Smooth muscle cell (in vitro differentiated cells): ENCODE data around the gene ZKSCAN1. TPM values are rescaled to one million over a fixed set of nuclear protein-coding genes. Genes with fewer than 3 reads are reported as not detected.
"Not testable (repeated sequence)": the region's sequence is repeated elsewhere in the genome, so short reads cannot be mapped to it uniquely, and the experiment has no call there.

Experiments used
- DNase-seq: peaks from one replicate; lab custom pipeline; 2025; ENCODE audit not compliant: unreplicated experiment; lab: John Stamatoyannopoulos, UW
- H2AFZ ChIP-seq: fragments of 200-600 bp; sonication (generic); 2 replicates; pipeline ENCODE4 v1.6.0; 2016; ENCODE audit warnings: antibody characterized with exemption, low read depth, mild to moderate bottlenecking
- H3F3A ChIP-seq: fragments of 200-600 bp; sonication (generic); 2 replicates; pipeline ENCODE4 v1.6.0; 2017; ENCODE audit warnings: antibody characterized with exemption, low read depth
- H3K27ac ChIP-seq: fragments of 200-600 bp; sonication (generic); 2 replicates; pipeline ENCODE4 v1.5.1; 2016; ENCODE audit warnings: low read depth, mild to moderate bottlenecking
- H3K27me3 ChIP-seq: fragments of 200-600 bp; sonication (generic); 2 replicates; pipeline ENCODE4 v1.6.1; 2016; ENCODE audit warnings: low read depth, mild to moderate bottlenecking
- H3K36me3 ChIP-seq: fragments of 200-600 bp; sonication (generic); 2 replicates; pipeline ENCODE4 v1.5.1; 2016; ENCODE audit warnings: low read depth
- H3K4me1 ChIP-seq: fragments of 200-600 bp; sonication (generic); 2 replicates; pipeline ENCODE4 v1.5.1; 2016; ENCODE audit warnings: low read depth
- H3K4me2 ChIP-seq: fragments of 200-600 bp; sonication (generic); 2 replicates; pipeline ENCODE4 v1.6.0; 2016; ENCODE audit warnings: mild to moderate bottlenecking
- H3K4me3 ChIP-seq: fragments of 200-600 bp; sonication (generic); 2 replicates; pipeline ENCODE4 v1.5.1; 2016; ENCODE audit warnings: mild to moderate bottlenecking
- H3K79me2 ChIP-seq: fragments of 200-600 bp; sonication (generic); 2 replicates; pipeline ENCODE4 v1.6.0; 2016; ENCODE audit warnings: low read depth, mild to moderate bottlenecking
- H3K9ac ChIP-seq: fragments of 200-600 bp; sonication (generic); 2 replicates; pipeline ENCODE4 v1.6.0; 2016; ENCODE audit warnings: low read depth
- H3K9me3 ChIP-seq: fragments of 200-600 bp; sonication (generic); replicated peaks from 2 replicates; pipeline ENCODE4 v1.5.1; 2016; ENCODE audit warnings: low read depth
- H4K20me1 ChIP-seq: fragments of 200-600 bp; sonication (generic); 2 replicates; pipeline ENCODE4 v1.6.0; 2016; ENCODE audit warnings: low read depth
- WGBS: methylation state at CpG from one replicate; pipeline ENCODE4 v1.1.7; 2016; ENCODE audit warnings: low lambda C conversion rate; 5-methylcytosine and 5-hydroxymethylcytosine counted together
- polyA plus RNA-seq: library from polyadenylated mRNA; unstranded; fragments of >200 nt; fragmentation: Nextera tagmentation; extraction: Ambion mirVana; gene quantifications from 2 replicates; pipeline ENCODE4 v1.2.1, GENCODE V29; 2016
- total RNA-seq: library from RNA; depleted of rRNA; stranded (reverse); fragments of >200 nt; gene quantifications from 2 replicates; pipeline ENCODE4 v1.2.3, GENCODE V29; 2014
- TF ChIP-seq, protein P1 (sequence below): fragments of 200-600 bp; sonication (generic); IDR thresholded peaks from 2 replicates; pipeline ENCODE4 v1.5.1; 2017; ENCODE audit warnings: borderline replicate concordance, mild to moderate bottlenecking, antibody characterized with exemption; ENCODE audit not compliant: insufficient read depth, poor library complexity, severe bottlenecking

The ZKSCAN1 gene
- total and polyA plus RNA-seq, 2 experiments from 2014 or later = 26.0 to 43.9 TPM

GRCh38 chr7:99984593-99984992 is 30.8 kb upstream of the ZKSCAN1 start:
- H3K9ac ChIP-seq = no peak overlapping the region
- no peaks in the 10 kb centered on the region for H3F3A ChIP-seq
- no peak overlapping the region for H3K4me2 ChIP-seq
- no peak overlapping the region for H3K27ac ChIP-seq
- DNase-seq = no peak
- no peak overlapping the region for H3K4me3 ChIP-seq
- no peaks in the 10 kb centered on the region for H3K4me1 ChIP-seq
- no peaks in the 10 kb centered on the region for H3K79me2 ChIP-seq
- no peaks in the 10 kb centered on the region for H3K36me3 ChIP-seq
- no peaks in the 10 kb centered on the region for H3K27me3 ChIP-seq
- no peaks in the 10 kb centered on the region for H3K9me3 ChIP-seq
- 62% methylated on average over 2 of the region's 2 CpGs for WGBS
- TF ChIP-seq, protein P1, sequence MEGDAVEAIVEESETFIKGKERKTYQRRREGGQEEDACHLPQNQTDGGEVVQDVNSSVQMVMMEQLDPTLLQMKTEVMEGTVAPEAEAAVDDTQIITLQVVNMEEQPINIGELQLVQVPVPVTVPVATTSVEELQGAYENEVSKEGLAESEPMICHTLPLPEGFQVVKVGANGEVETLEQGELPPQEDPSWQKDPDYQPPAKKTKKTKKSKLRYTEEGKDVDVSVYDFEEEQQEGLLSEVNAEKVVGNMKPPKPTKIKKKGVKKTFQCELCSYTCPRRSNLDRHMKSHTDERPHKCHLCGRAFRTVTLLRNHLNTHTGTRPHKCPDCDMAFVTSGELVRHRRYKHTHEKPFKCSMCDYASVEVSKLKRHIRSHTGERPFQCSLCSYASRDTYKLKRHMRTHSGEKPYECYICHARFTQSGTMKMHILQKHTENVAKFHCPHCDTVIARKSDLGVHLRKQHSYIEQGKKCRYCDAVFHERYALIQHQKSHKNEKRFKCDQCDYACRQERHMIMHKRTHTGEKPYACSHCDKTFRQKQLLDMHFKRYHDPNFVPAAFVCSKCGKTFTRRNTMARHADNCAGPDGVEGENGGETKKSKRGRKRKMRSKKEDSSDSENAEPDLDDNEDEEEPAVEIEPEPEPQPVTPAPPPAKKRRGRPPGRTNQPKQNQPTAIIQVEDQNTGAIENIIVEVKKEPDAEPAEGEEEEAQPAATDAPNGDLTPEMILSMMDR = no peak
- H4K20me1 ChIP-seq = no peaks in the 10 kb centered on the region
- H2AFZ ChIP-seq = no peak overlapping the region

GRCh38 chr7:99987306-99987705 is 28.1 kb upstream of the ZKSCAN1 start:
- H3K4me1 ChIP-seq, DNase-seq, H3K27me3 ChIP-seq, H3K27ac ChIP-seq, H3K9ac ChIP-seq, H3K4me3 ChIP-seq, H3K79me2 ChIP-seq, H2AFZ ChIP-seq, H3F3A ChIP-seq, H4K20me1 ChIP-seq, H3K4me2 ChIP-seq, H3K9me3 ChIP-seq, H3K36me3 ChIP-seq: not testable (repeated sequence)
- 82% methylated on average over 9 of the region's 14 CpGs for WGBS

DNA sequence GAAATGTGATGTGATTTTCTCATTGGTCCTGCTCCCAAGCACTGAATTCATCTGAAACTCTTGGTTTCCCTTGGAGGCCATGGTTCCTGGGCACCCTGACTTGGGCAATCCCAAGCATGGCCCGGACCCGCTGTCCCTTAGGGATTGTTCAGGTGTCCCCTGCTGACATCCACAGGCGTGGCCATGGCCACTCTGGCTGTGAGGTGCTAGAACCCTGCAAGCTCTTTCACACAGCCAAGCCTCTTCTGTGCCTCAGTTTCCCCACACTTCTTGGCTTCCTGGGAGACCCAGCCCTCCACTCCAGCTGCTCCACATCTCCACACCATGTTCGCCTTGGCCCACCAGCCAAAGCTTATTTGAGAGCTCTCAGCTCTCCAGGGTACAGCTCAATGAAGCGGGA is 27.6 kb upstream of the ZKSCAN1 start:
- Histone ChIP-seq H3K79me2 (no peaks in the 10 kb centered on the region), H3K9ac (no peak overlapping the region), H3K4me1 (peaks cover 3% of the 10 kb centered on the region), H3K9me3 (no peaks in the 10 kb centered on the region), H3K4me2 (no peak overlapping the region), H3F3A (no peaks in the 10 kb centered on the region), H3K27ac (no peak overlapping the region), H3K36me3 (no peaks in the 10 kb centered on the region), H3K4me3 (no peak overlapping the region), H2AFZ (no peak overlapping the region), H4K20me1 (no peaks in the 10 kb centered on the region), H3K27me3 (no peaks in the 10 kb centered on the region)
- TF ChIP-seq, protein P1 = no peak
- DNase-seq = no peak
- WGBS = 88% methylated on average over 5 of the region's 5 CpGs

DNA sequence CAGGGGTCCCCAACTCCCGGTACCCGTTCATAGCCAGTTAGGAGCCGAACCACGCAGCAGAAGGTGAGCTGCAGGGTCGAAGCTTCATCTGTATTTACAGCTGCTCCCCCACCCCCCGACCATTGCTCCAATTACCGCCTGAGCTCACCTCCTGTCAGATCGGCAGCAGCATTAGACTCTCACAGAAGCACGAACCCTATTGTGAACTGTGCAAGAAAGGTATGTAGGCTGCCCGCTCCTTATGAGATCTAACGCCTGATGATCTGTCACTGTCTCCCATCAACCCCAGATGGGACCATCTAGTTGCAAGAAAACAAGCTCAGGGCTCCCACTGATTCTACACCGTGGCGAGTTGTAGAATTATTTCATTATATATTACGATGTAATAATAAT is 24.9 kb upstream of the ZKSCAN1 start:
- WGBS = 60% methylated on average over 14 of the region's 14 CpGs
- TF ChIP-seq, protein P1 = no peak
- H3K4me1 ChIP-seq = peaks cover 3% of the 10 kb centered on the region
- no peak overlapping the region for H3K27ac ChIP-seq
- H3K36me3 ChIP-seq = no peaks in the 10 kb centered on the region
- no peaks in the 10 kb centered on the region for H4K20me1 ChIP-seq
- H3K9ac ChIP-seq = no peak overlapping the region
- H2AFZ ChIP-seq = peak overlapping the region; percentile 23
- H3K4me2 ChIP-seq = peak overlapping the region; percentile 86
- H3K79me2 ChIP-seq = no peaks in the 10 kb centered on the region
- H3F3A ChIP-seq = no peaks in the 10 kb centered on the region
- no peaks in the 10 kb centered on the region for H3K9me3 ChIP-seq
- H3K4me3 ChIP-seq = peak overlapping the region; percentile 48
- H3K27me3 ChIP-seq = no peaks in the 10 kb centered on the region
- no peak for DNase-seq

- H3K27me3 ChIP-seq, H2AFZ ChIP-seq: not testable (repeated sequence)
- 85% methylated on average over 6 of the region's 6 CpGs for WGBS
Measured at GRCh38 chr7:99991543-99991942, 23.9 kb upstream of the ZKSCAN1 start.

More at GRCh38 chr7:99991543-99991942, 23.9 kb upstream of the ZKSCAN1 start:
- H3K4me3 ChIP-seq, H3K9me3 ChIP-seq, H3K79me2 ChIP-seq, H3K9ac ChIP-seq, H3K4me1 ChIP-seq, H3F3A ChIP-seq, DNase-seq, H4K20me1 ChIP-seq, H3K4me2 ChIP-seq, H3K36me3 ChIP-seq, H3K27ac ChIP-seq: not testable (repeated sequence)
